H1 (cell line): ENCODE data around the gene FGF21. TPM values are rescaled to one million over a fixed set of nuclear protein-coding genes. Genes with fewer than 3 reads are reported as not detected.

Experiments
- CTCF ChIA-PET: fragments of 300-600 bp; sonication (Branson Sonifier 250); formaldehyde crosslinking; loops from one replicate; lab custom pipeline; 2021; ENCODE audit not compliant: partially characterized antibody; lab: Charles Lee
- POLR2A ChIA-PET: fragments of 300-600 bp; sonication (Branson Sonifier 250); formaldehyde crosslinking; loops from one replicate; lab custom pipeline; 2021; ENCODE audit warnings: inconsistent platforms; ENCODE audit not compliant: partially characterized antibody; lab: Charles Lee
- DNase-seq, 2 experiments: peaks; one replicate each; pipeline versions ENCODE4 v3.0.0 to v3.0.0-alpha.2; 2010 to 2022; ENCODE audit warnings: low spot score in 2 of 2, low read depth in 1 of 2, mixed read lengths in 1 of 2
- FAIRE-seq: peaks from 2 replicates; lab custom pipeline; 2011; peaks lifted over from hg19 to GRCh38; lab: Jason Lieb, UNC
- H2AFZ ChIP-seq: 2 replicates; pipeline ENCODE4 v1.8.1; 2012; ENCODE audit warnings: low read length, inconsistent platforms
- H2AK5ac ChIP-seq: 2 replicates; pipeline ENCODE4 v1.6.1; 2013; ENCODE audit warnings: low read depth, low read length
- H2BK120ac ChIP-seq: replicated peaks from 2 replicates; pipeline ENCODE3; 2013; ENCODE audit warnings: low read depth, low read length, inconsistent platforms
- H2BK12ac ChIP-seq: 2 replicates; pipeline ENCODE4 v1.6.1; 2013; ENCODE audit warnings: low read depth, low read length
- H2BK15ac ChIP-seq: 2 replicates; pipeline ENCODE4 v1.6.1; 2013; ENCODE audit warnings: low read length
- H2BK20ac ChIP-seq: 2 replicates; pipeline ENCODE4 v1.6.1; 2013; ENCODE audit warnings: low read length
- H2BK5ac ChIP-seq: 2 replicates; pipeline ENCODE4 v1.6.1; 2013; ENCODE audit warnings: low read depth, low read length
- H3K14ac ChIP-seq: 2 replicates; pipeline ENCODE4 v1.6.1; 2013; ENCODE audit warnings: inconsistent platforms; ENCODE audit not compliant: insufficient read length
- H3K18ac ChIP-seq: 2 replicates; pipeline ENCODE4 v1.6.1; 2013; ENCODE audit warnings: low read length; ENCODE audit errors: extremely low read depth
- H3K23ac ChIP-seq: 2 replicates; pipeline ENCODE4 v1.6.1; 2013; ENCODE audit warnings: inconsistent platforms; ENCODE audit not compliant: insufficient read length
- H3K23me2 ChIP-seq: 2 replicates; pipeline ENCODE4 v1.6.1; 2013; ENCODE audit warnings: low read depth, low read length
- H3K27ac ChIP-seq: 2 replicates; pipeline ENCODE4 v1.6.1; 2011; ENCODE audit warnings: low read depth, low read length, inconsistent platforms
- H3K27me3 ChIP-seq, 4 experiments: replicated peaks in 1 of 4; 1 replicate in 1 of 4; 2 replicates in 3 of 4; pipeline versions ENCODE4 v1.6.1 to v1.8.1; 2011 to 2013; ENCODE audit warnings: low read length in 3 of 4, mild to moderate bottlenecking in 3 of 4, inconsistent platforms in 2 of 4, mixed read lengths in 2 of 4, moderate library complexity in 1 of 4; ENCODE audit not compliant: control insufficient read depth in 3 of 4, insufficient read depth in 3 of 4; ENCODE audit errors: extremely low read depth in 1 of 4
- H3K36me3 ChIP-seq, 4 experiments: 2 replicates each; pipeline versions ENCODE4 v1.6.1 to v1.8.1; 2011 to 2013; ENCODE audit warnings: mild to moderate bottlenecking in 4 of 4, low read length in 3 of 4, moderate library complexity in 2 of 4, control low read depth in 1 of 4, inconsistent platforms in 1 of 4; ENCODE audit not compliant: insufficient read depth in 4 of 4, control insufficient read depth in 2 of 4
- H3K4ac ChIP-seq: replicated peaks from 2 replicates; pipeline ENCODE3; 2013; ENCODE audit warnings: low read length, low read depth, mixed read lengths, inconsistent platforms; ENCODE audit not compliant: insufficient read length
- H3K4me1 ChIP-seq, 4 experiments: replicated peaks in 1 of 4; 1 replicate in 1 of 4; 2 replicates in 3 of 4; pipeline versions ENCODE4 v1.6.1 to v1.8.1; 2011 to 2013; ENCODE audit warnings: low read length in 3 of 4, inconsistent platforms in 2 of 4, mixed read lengths in 1 of 4; ENCODE audit not compliant: insufficient read depth in 4 of 4, control insufficient read depth in 3 of 4
- H3K4me2 ChIP-seq, 2 experiments: 2 replicates each; pipeline versions ENCODE4 v1.6.1 to v1.8.1; 2011 to 2013; ENCODE audit warnings: low read depth in 2 of 2, low read length in 2 of 2, control low read depth in 1 of 2, inconsistent platforms in 1 of 2, mild to moderate bottlenecking in 1 of 2; ENCODE audit not compliant: insufficient read depth in 1 of 2
- H3K4me3 ChIP-seq, 4 experiments: fragments of 200-600, 300-600 bp in 1 of 4; sonication (generic), shearing (Covaris generic), sonication (Bioruptor Twin) in 1 of 4; 2 replicates each; pipeline versions ENCODE4 v1.5.1 to v1.8.1; 2011 to 2016; ENCODE audit warnings: low read length in 4 of 4, low read depth in 3 of 4, control low read depth in 2 of 4, inconsistent platforms in 2 of 4, mild to moderate bottlenecking in 2 of 4, mixed read lengths in 1 of 4, moderate library complexity in 1 of 4; ENCODE audit not compliant: insufficient read depth in 2 of 4; ENCODE audit errors: extremely low read depth in 1 of 4
- H3K56ac ChIP-seq: replicated peaks from 2 replicates; pipeline ENCODE3; 2013; ENCODE audit warnings: low read depth, mild to moderate bottlenecking, mixed read lengths, low read length, inconsistent platforms; ENCODE audit not compliant: insufficient read length
- H3K79me1 ChIP-seq: 2 replicates; pipeline ENCODE4 v1.6.1; 2013; ENCODE audit warnings: low read depth, low read length, control low read depth
- H3K79me2 ChIP-seq, 2 experiments: 2 replicates each; pipeline versions ENCODE4 v1.6.1 to v1.8.1; 2012 to 2013; ENCODE audit warnings: low read length in 2 of 2, mild to moderate bottlenecking in 2 of 2, inconsistent platforms in 1 of 2; ENCODE audit not compliant: insufficient read depth in 2 of 2, control insufficient read depth in 1 of 2
- H3K9ac ChIP-seq, 4 experiments: replicated peaks in 1 of 4; 1 replicate in 1 of 4; 2 replicates in 3 of 4; pipeline versions ENCODE4 v1.6.1 to v1.8.1; 2011 to 2013; ENCODE audit warnings: low read depth in 3 of 4, low read length in 3 of 4, control low read depth in 2 of 4, mild to moderate bottlenecking in 2 of 4, moderate library complexity in 2 of 4, inconsistent platforms in 1 of 4; ENCODE audit errors: extremely low read depth in 1 of 4
- H3K9me3 ChIP-seq, 2 experiments: 2 replicates each; pipeline versions ENCODE4 v1.6.1 to v1.8.1; 2012 to 2013; ENCODE audit warnings: mild to moderate bottlenecking in 2 of 2, moderate library complexity in 2 of 2, control low read depth in 1 of 2, inconsistent platforms in 1 of 2, low read depth in 1 of 2, low read length in 1 of 2, mixed read lengths in 1 of 2; ENCODE audit not compliant: insufficient read depth in 2 of 2
- H4K20me1 ChIP-seq, 2 experiments: replicated peaks in 1 of 2; 2 replicates each; pipeline versions ENCODE3 to v1.8.1; 2011 to 2013; ENCODE audit warnings: inconsistent platforms in 2 of 2, low read length in 2 of 2, mild to moderate bottlenecking in 1 of 2; ENCODE audit not compliant: insufficient read depth in 2 of 2, control insufficient read depth in 1 of 2
- H4K5ac ChIP-seq: 2 replicates; pipeline ENCODE4 v1.6.1; 2013; ENCODE audit warnings: low read length, low read depth, mixed read lengths, inconsistent platforms; ENCODE audit not compliant: insufficient read length
- H4K8ac ChIP-seq: 2 replicates; pipeline ENCODE4 v1.8.0; 2013; ENCODE audit warnings: mild to moderate bottlenecking, moderate library complexity, low read length, inconsistent platforms; ENCODE audit not compliant: insufficient read depth; ENCODE audit errors: extremely low read depth
- H4K91ac ChIP-seq: replicated peaks from 2 replicates; pipeline ENCODE3; 2013; ENCODE audit warnings: low read length, mixed read lengths, inconsistent platforms; ENCODE audit not compliant: insufficient read length
- SIX5 ChIP-seq: IDR thresholded peaks from 2 replicates; pipeline ENCODE4 v1.6.1; 2011; ENCODE audit warnings: mild to moderate bottlenecking, low read depth, low read length
- TCF12 ChIP-seq: IDR thresholded peaks from 2 replicates; pipeline ENCODE4 v1.6.1; 2011; ENCODE audit warnings: low read depth, mild to moderate bottlenecking, low read length
- WGBS, 2 experiments: shearing (Covaris generic) in 1 of 2; methylation state at CpG; one replicate each; pipeline versions ENCODE4 v1.1.6 to v1.1.7; 2013 to 2015; ENCODE audit warnings: low lambda C conversion rate in 2 of 2, mixed read lengths in 2 of 2, inconsistent platforms in 1 of 2, low coverage in 1 of 2, missing lambda C conversion rate in 1 of 2; ENCODE audit not compliant: insufficient replicate concordance in 2 of 2, insufficient coverage in 1 of 2, insufficient read length in 1 of 2; ENCODE audit errors: extremely low coverage in 1 of 2, missing lambda C conversion rate in 1 of 2; 5-methylcytosine and 5-hydroxymethylcytosine counted together
- polyA plus RNA-seq, 7 experiments: library from polyadenylated mRNA; depleted of rRNA in 3 of 7; stranded (reverse) in 5 of 7; unstranded in 2 of 7; fragments of >200 nt in 5 of 7; fragments of 200-250 nt in 2 of 7; gene quantifications; 1 replicate in 5 of 7; 2 replicates in 1 of 7; 4 replicates in 1 of 7; pipeline versions ENCODE4 v1.2.1 to v1.2.3, GENCODE V29; 2011 to 2013; ENCODE audit warnings: missing spikeins in 2 of 7, mixed read lengths in 2 of 7
- total RNA-seq: library from RNA; stranded (reverse); fragmentation: NEBNext Ultra II Directional; extraction: Animal tissue kit (Norgen Biotek cat#: 25700); gene quantifications from 2 replicates; pipeline ENCODE4 v1.2.1, GENCODE V29; 2021

Gene FGF21
- total and polyA plus RNA-seq, 2 of the 8 experiments (the other 6 are each of a cell fraction or from before 2014, with no cell fraction given), result 0.48 to 0.80 TPM

GRCh38 chr19:48772503-48772953 lies 17.2 kb downstream of the FGF21 start:
- Histone ChIP-seq H2BK12ac (no peak overlapping the region), H3K23ac (no peak overlapping the region), H2AK5ac (no peak overlapping the region), H3K56ac (no peak overlapping the region), H3K9me3 (no peaks in the 10 kb centered on the region), H2AFZ (peak overlapping the region; percentile 6; the same call in 1 of the 2 replicates), H2BK15ac (no peak overlapping the region), H4K5ac (no peak overlapping the region), H3K14ac (no peak overlapping the region), H2BK120ac (no peak overlapping the region), H3K18ac (no peak overlapping the region), H3K79me2 (no peaks in the 10 kb centered on the region), H2BK5ac (no peak overlapping the region), H3K27ac (no peak overlapping the region), H3K79me1 (no peaks in the 10 kb centered on the region), H3K4me1 (no peaks in the 10 kb centered on the region), H3K4ac (no peak overlapping the region), H2BK20ac (no peak overlapping the region), H3K23me2 (0 out of 2 replicates have a peak, but pooled peaks cover 2% of the 10 kb centered on the region), H4K8ac (no peak overlapping the region), H3K36me3 (no peaks in the 10 kb centered on the region), H3K9ac (no peak overlapping the region), H4K91ac (no peak overlapping the region), H3K4me2 (no peak overlapping the region), H4K20me1 (no peaks in the 10 kb centered on the region), H3K27me3 (no peaks in the 10 kb centered on the region), H3K4me3 (no peak overlapping the region)
- FAIRE-seq (no peak), DNase-seq (no peak)
- ChIA-PET POLR2A (interaction anchor here (0.6 to 0.9 kb wide), 5 partner anchors 10 to 77 kb away, joined by 3 to 7 read pairs (median 4); no protein-coding TSS in a partner anchor), CTCF (interaction anchor here (1.1 to 1.2 kb wide), 2 partner anchors 69 to 126 kb away, joined by 4 to 5 read pairs; partner anchors contain the start of gene CA11)
- TF ChIP-seq SIX5 (no peak), TCF12 (no peak)
- WGBS, 2 experiments, result 92% methylated on average over 13 of the region's 13 CpGs; no CpG with 5 or more reads in 1 of the 2 experiments
